H1 (cell line): ENCODE results near the gene MATN1. TPM values are rescaled to one million over a fixed set of nuclear protein-coding genes. Genes with fewer than 3 reads are reported as not detected.

ENCODE experiments used
- CTCF ChIA-PET: fragments of 300-600 bp; sonication (Branson Sonifier 250); formaldehyde crosslinking; loops from one replicate; lab custom pipeline; 2021; ENCODE audit not compliant: partially characterized antibody; lab: Charles Lee
- POLR2A ChIA-PET: fragments of 300-600 bp; sonication (Branson Sonifier 250); formaldehyde crosslinking; loops from one replicate; lab custom pipeline; 2021; ENCODE audit warnings: inconsistent platforms; ENCODE audit not compliant: partially characterized antibody; lab: Charles Lee
- DNase-seq, 2 experiments: peaks; one replicate each; pipeline versions ENCODE4 v3.0.0 to v3.0.0-alpha.2; 2010 to 2022; ENCODE audit warnings: low spot score in 2 of 2, low read depth in 1 of 2, mixed read lengths in 1 of 2
- FAIRE-seq: peaks from 2 replicates; lab custom pipeline; 2011; peaks lifted over from hg19 to GRCh38; lab: Jason Lieb, UNC
- H2AFZ ChIP-seq: 2 replicates; pipeline ENCODE4 v1.8.1; 2012; ENCODE audit warnings: low read length, inconsistent platforms
- H2AK5ac ChIP-seq: 2 replicates; pipeline ENCODE4 v1.6.1; 2013; ENCODE audit warnings: low read depth, low read length
- H2BK120ac ChIP-seq: replicated peaks from 2 replicates; pipeline ENCODE3; 2013; ENCODE audit warnings: low read depth, low read length, inconsistent platforms
- H2BK12ac ChIP-seq: 2 replicates; pipeline ENCODE4 v1.6.1; 2013; ENCODE audit warnings: low read depth, low read length
- H2BK15ac ChIP-seq: 2 replicates; pipeline ENCODE4 v1.6.1; 2013; ENCODE audit warnings: low read length
- H2BK20ac ChIP-seq: 2 replicates; pipeline ENCODE4 v1.6.1; 2013; ENCODE audit warnings: low read length
- H2BK5ac ChIP-seq: 2 replicates; pipeline ENCODE4 v1.6.1; 2013; ENCODE audit warnings: low read depth, low read length
- H3K14ac ChIP-seq: 2 replicates; pipeline ENCODE4 v1.6.1; 2013; ENCODE audit warnings: inconsistent platforms; ENCODE audit not compliant: insufficient read length
- H3K18ac ChIP-seq: 2 replicates; pipeline ENCODE4 v1.6.1; 2013; ENCODE audit warnings: low read length; ENCODE audit errors: extremely low read depth
- H3K23ac ChIP-seq: 2 replicates; pipeline ENCODE4 v1.6.1; 2013; ENCODE audit warnings: inconsistent platforms; ENCODE audit not compliant: insufficient read length
- H3K23me2 ChIP-seq: 2 replicates; pipeline ENCODE4 v1.6.1; 2013; ENCODE audit warnings: low read depth, low read length
- H3K27ac ChIP-seq: 2 replicates; pipeline ENCODE4 v1.6.1; 2011; ENCODE audit warnings: low read depth, low read length, inconsistent platforms
- H3K27me3 ChIP-seq, 4 experiments: replicated peaks in 1 of 4; 1 replicate in 1 of 4; 2 replicates in 3 of 4; pipeline versions ENCODE4 v1.6.1 to v1.8.1; 2011 to 2013; ENCODE audit warnings: low read length in 3 of 4, mild to moderate bottlenecking in 3 of 4, inconsistent platforms in 2 of 4, mixed read lengths in 2 of 4, moderate library complexity in 1 of 4; ENCODE audit not compliant: control insufficient read depth in 3 of 4, insufficient read depth in 3 of 4; ENCODE audit errors: extremely low read depth in 1 of 4
- H3K36me3 ChIP-seq, 4 experiments: 2 replicates each; pipeline versions ENCODE4 v1.6.1 to v1.8.1; 2011 to 2013; ENCODE audit warnings: mild to moderate bottlenecking in 4 of 4, low read length in 3 of 4, moderate library complexity in 2 of 4, control low read depth in 1 of 4, inconsistent platforms in 1 of 4; ENCODE audit not compliant: insufficient read depth in 4 of 4, control insufficient read depth in 2 of 4
- H3K4ac ChIP-seq: replicated peaks from 2 replicates; pipeline ENCODE3; 2013; ENCODE audit warnings: low read length, low read depth, mixed read lengths, inconsistent platforms; ENCODE audit not compliant: insufficient read length
- H3K4me1 ChIP-seq, 4 experiments: replicated peaks in 1 of 4; 1 replicate in 1 of 4; 2 replicates in 3 of 4; pipeline versions ENCODE4 v1.6.1 to v1.8.1; 2011 to 2013; ENCODE audit warnings: low read length in 3 of 4, inconsistent platforms in 2 of 4, mixed read lengths in 1 of 4; ENCODE audit not compliant: insufficient read depth in 4 of 4, control insufficient read depth in 3 of 4
- H3K4me2 ChIP-seq, 2 experiments: 2 replicates each; pipeline versions ENCODE4 v1.6.1 to v1.8.1; 2011 to 2013; ENCODE audit warnings: low read depth in 2 of 2, low read length in 2 of 2, control low read depth in 1 of 2, inconsistent platforms in 1 of 2, mild to moderate bottlenecking in 1 of 2; ENCODE audit not compliant: insufficient read depth in 1 of 2
- H3K4me3 ChIP-seq, 4 experiments: fragments of 200-600, 300-600 bp in 1 of 4; sonication (generic), shearing (Covaris generic), sonication (Bioruptor Twin) in 1 of 4; 2 replicates each; pipeline versions ENCODE4 v1.5.1 to v1.8.1; 2011 to 2016; ENCODE audit warnings: low read length in 4 of 4, low read depth in 3 of 4, control low read depth in 2 of 4, inconsistent platforms in 2 of 4, mild to moderate bottlenecking in 2 of 4, mixed read lengths in 1 of 4, moderate library complexity in 1 of 4; ENCODE audit not compliant: insufficient read depth in 2 of 4; ENCODE audit errors: extremely low read depth in 1 of 4
- H3K56ac ChIP-seq: replicated peaks from 2 replicates; pipeline ENCODE3; 2013; ENCODE audit warnings: low read depth, mild to moderate bottlenecking, mixed read lengths, low read length, inconsistent platforms; ENCODE audit not compliant: insufficient read length
- H3K79me1 ChIP-seq: 2 replicates; pipeline ENCODE4 v1.6.1; 2013; ENCODE audit warnings: low read depth, low read length, control low read depth
- H3K79me2 ChIP-seq, 2 experiments: 2 replicates each; pipeline versions ENCODE4 v1.6.1 to v1.8.1; 2012 to 2013; ENCODE audit warnings: low read length in 2 of 2, mild to moderate bottlenecking in 2 of 2, inconsistent platforms in 1 of 2; ENCODE audit not compliant: insufficient read depth in 2 of 2, control insufficient read depth in 1 of 2
- H3K9ac ChIP-seq, 4 experiments: replicated peaks in 1 of 4; 1 replicate in 1 of 4; 2 replicates in 3 of 4; pipeline versions ENCODE4 v1.6.1 to v1.8.1; 2011 to 2013; ENCODE audit warnings: low read depth in 3 of 4, low read length in 3 of 4, control low read depth in 2 of 4, mild to moderate bottlenecking in 2 of 4, moderate library complexity in 2 of 4, inconsistent platforms in 1 of 4; ENCODE audit errors: extremely low read depth in 1 of 4
- H3K9me3 ChIP-seq, 2 experiments: 2 replicates each; pipeline versions ENCODE4 v1.6.1 to v1.8.1; 2012 to 2013; ENCODE audit warnings: mild to moderate bottlenecking in 2 of 2, moderate library complexity in 2 of 2, control low read depth in 1 of 2, inconsistent platforms in 1 of 2, low read depth in 1 of 2, low read length in 1 of 2, mixed read lengths in 1 of 2; ENCODE audit not compliant: insufficient read depth in 2 of 2
- H4K20me1 ChIP-seq, 2 experiments: replicated peaks in 1 of 2; 2 replicates each; pipeline versions ENCODE3 to v1.8.1; 2011 to 2013; ENCODE audit warnings: inconsistent platforms in 2 of 2, low read length in 2 of 2, mild to moderate bottlenecking in 1 of 2; ENCODE audit not compliant: insufficient read depth in 2 of 2, control insufficient read depth in 1 of 2
- H4K5ac ChIP-seq: 2 replicates; pipeline ENCODE4 v1.6.1; 2013; ENCODE audit warnings: low read length, low read depth, mixed read lengths, inconsistent platforms; ENCODE audit not compliant: insufficient read length
- H4K8ac ChIP-seq: 2 replicates; pipeline ENCODE4 v1.8.0; 2013; ENCODE audit warnings: mild to moderate bottlenecking, moderate library complexity, low read length, inconsistent platforms; ENCODE audit not compliant: insufficient read depth; ENCODE audit errors: extremely low read depth
- H4K91ac ChIP-seq: replicated peaks from 2 replicates; pipeline ENCODE3; 2013; ENCODE audit warnings: low read length, mixed read lengths, inconsistent platforms; ENCODE audit not compliant: insufficient read length
- ATF2 ChIP-seq: IDR thresholded peaks from 2 replicates; pipeline ENCODE4 v1.6.1; 2012; ENCODE audit warnings: low read length, inconsistent platforms
- TAF7 ChIP-seq: optimal IDR thresholded peaks from 2 replicates; pipeline ENCODE3; 2011; ENCODE audit warnings: low read depth, mild to moderate bottlenecking, inconsistent platforms, low read length, moderate library complexity, borderline replicate concordance
- WGBS, 2 experiments: shearing (Covaris generic) in 1 of 2; methylation state at CpG; one replicate each; pipeline versions ENCODE4 v1.1.6 to v1.1.7; 2013 to 2015; ENCODE audit warnings: low lambda C conversion rate in 2 of 2, mixed read lengths in 2 of 2, inconsistent platforms in 1 of 2, low coverage in 1 of 2, missing lambda C conversion rate in 1 of 2; ENCODE audit not compliant: insufficient replicate concordance in 2 of 2, insufficient coverage in 1 of 2, insufficient read length in 1 of 2; ENCODE audit errors: extremely low coverage in 1 of 2, missing lambda C conversion rate in 1 of 2; 5-methylcytosine and 5-hydroxymethylcytosine counted together
- polyA plus RNA-seq, 7 experiments: library from polyadenylated mRNA; depleted of rRNA in 3 of 7; stranded (reverse) in 5 of 7; unstranded in 2 of 7; fragments of >200 nt in 5 of 7; fragments of 200-250 nt in 2 of 7; gene quantifications; 1 replicate in 5 of 7; 2 replicates in 1 of 7; 4 replicates in 1 of 7; pipeline versions ENCODE4 v1.2.1 to v1.2.3, GENCODE V29; 2011 to 2013; ENCODE audit warnings: missing spikeins in 2 of 7, mixed read lengths in 2 of 7
- total RNA-seq: library from RNA; stranded (reverse); fragmentation: NEBNext Ultra II Directional; extraction: Animal tissue kit (Norgen Biotek cat#: 25700); gene quantifications from 2 replicates; pipeline ENCODE4 v1.2.1, GENCODE V29; 2021

Gene MATN1
- total and polyA plus RNA-seq, 2 of the 8 experiments (the other 6 are each of a cell fraction or from before 2014, with no cell fraction given): 0.12 to 0.28 TPM

GRCh38 chr1:30708361-30708728, 15.0 kb downstream of the MATN1 start:
- Histone ChIP-seq H3K9me3 (no peaks in the 10 kb centered on the region), H3K23ac (no peak overlapping the region), H3K23me2 (peaks cover 5% of the 10 kb centered on the region; the same call in 1 of the 2 replicates), H4K91ac (no peak overlapping the region), H3K79me2 (no peaks in the 10 kb centered on the region), H2BK20ac (no peak overlapping the region), H4K8ac (no peak overlapping the region), H3K14ac (no peak overlapping the region), H4K20me1 (no peaks in the 10 kb centered on the region), H3K27ac (no peak overlapping the region), H3K56ac (no peak overlapping the region), H3K4me2 (no peak overlapping the region), H2BK5ac (no peak overlapping the region), H2AFZ (no peak overlapping the region), H2BK15ac (no peak overlapping the region), H3K79me1 (no peaks in the 10 kb centered on the region), H3K4me3 (no peak overlapping the region), H3K9ac (no peak overlapping the region), H2AK5ac (no peak overlapping the region), H3K27me3 (no peaks in the 10 kb centered on the region), H2BK120ac (no peak overlapping the region), H3K36me3 (no peaks in the 10 kb centered on the region), H3K4me1 (peaks cover 0 to 3% (median under 1%) of the 10 kb centered on the region in 4 experiments; a peak in 4 of 7 replicates), H4K5ac (no peak overlapping the region), H3K18ac (no peak overlapping the region), H3K4ac (no peak overlapping the region), H2BK12ac (no peak overlapping the region)
- DNase-seq (no peak), FAIRE-seq (no peak)
- CTCF ChIA-PET: interaction anchor here (0.7 to 3.4 kb wide), 34 partner anchors 10 to 1363 kb away, joined by 3 to 24 read pairs (median 4); no protein-coding TSS in a partner anchor
- TF ChIP-seq TAF7 (peak; percentile 2), ATF2 (no peak)
- 66% methylated on average over 8 of the region's 8 CpGs; no CpG with 5 or more reads in 1 of the 2 experiments for WGBS, 2 experiments
- POLR2A ChIA-PET: no interaction called here
